ENCODE data around the gene PECR. TPM values are rescaled to one million over a fixed set of nuclear protein-coding genes. Genes with fewer than 3 reads are reported as not detected.

PECR gene
- total and polyA plus RNA-seq, 9 of the 15 experiments (the other 6 are each of a cell fraction or from before 2014, with no cell fraction given) = 1.1 to 10.3 (median 8.2) TPM

GRCh38 chr2:216117561-216118340, 36.1 kb upstream of the PECR start (continued):
- TF ChIP-seq, protein P1, sequence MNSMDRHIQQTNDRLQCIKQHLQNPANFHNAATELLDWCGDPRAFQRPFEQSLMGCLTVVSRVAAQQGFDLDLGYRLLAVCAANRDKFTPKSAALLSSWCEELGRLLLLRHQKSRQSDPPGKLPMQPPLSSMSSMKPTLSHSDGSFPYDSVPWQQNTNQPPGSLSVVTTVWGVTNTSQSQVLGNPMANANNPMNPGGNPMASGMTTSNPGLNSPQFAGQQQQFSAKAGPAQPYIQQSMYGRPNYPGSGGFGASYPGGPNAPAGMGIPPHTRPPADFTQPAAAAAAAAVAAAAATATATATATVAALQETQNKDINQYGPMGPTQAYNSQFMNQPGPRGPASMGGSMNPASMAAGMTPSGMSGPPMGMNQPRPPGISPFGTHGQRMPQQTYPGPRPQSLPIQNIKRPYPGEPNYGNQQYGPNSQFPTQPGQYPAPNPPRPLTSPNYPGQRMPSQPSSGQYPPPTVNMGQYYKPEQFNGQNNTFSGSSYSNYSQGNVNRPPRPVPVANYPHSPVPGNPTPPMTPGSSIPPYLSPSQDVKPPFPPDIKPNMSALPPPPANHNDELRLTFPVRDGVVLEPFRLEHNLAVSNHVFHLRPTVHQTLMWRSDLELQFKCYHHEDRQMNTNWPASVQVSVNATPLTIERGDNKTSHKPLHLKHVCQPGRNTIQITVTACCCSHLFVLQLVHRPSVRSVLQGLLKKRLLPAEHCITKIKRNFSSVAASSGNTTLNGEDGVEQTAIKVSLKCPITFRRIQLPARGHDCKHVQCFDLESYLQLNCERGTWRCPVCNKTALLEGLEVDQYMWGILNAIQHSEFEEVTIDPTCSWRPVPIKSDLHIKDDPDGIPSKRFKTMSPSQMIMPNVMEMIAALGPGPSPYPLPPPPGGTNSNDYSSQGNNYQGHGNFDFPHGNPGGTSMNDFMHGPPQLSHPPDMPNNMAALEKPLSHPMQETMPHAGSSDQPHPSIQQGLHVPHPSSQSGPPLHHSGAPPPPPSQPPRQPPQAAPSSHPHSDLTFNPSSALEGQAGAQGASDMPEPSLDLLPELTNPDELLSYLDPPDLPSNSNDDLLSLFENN (IDR thresholded peaks at IDR 0.05; ENCODE audit: low read depth in 2 of 2, low read length in 2 of 2) = no peak

GRCh38 chr2:216116418-216116817, 34.8 kb upstream of the PECR start:
- ChIA-PET POLR2A (no interaction called here), CTCF (ENCODE audit: low intra/inter-chr PET ratio) (no interaction called here)
- intact Hi-C loops (cut with micrococcal nuclease) = no loop called here
- Histone ChIP-seq H3K27me3 (ENCODE audit: control insufficient read depth in 2 of 2, insufficient read depth in 2 of 2, low read length in 2 of 2) (no peaks in the 10 kb centered on the region), H3K4me1 (replicated peaks in 1 of 2; ENCODE audit: control insufficient read depth in 2 of 2, insufficient read depth in 2 of 2, low read length in 2 of 2) (peaks cover 0 to 5% of the 10 kb centered on the region in 2 experiments; a peak in 3 of 5 replicates), H3K79me2 (ENCODE audit: control insufficient read depth, insufficient read depth, low read length) (peaks cover 80% of the 10 kb centered on the region), H3K9ac (ENCODE audit: insufficient read depth in 1 of 2, low read depth in 2 of 2, low read length in 2 of 2) (no peak overlapping the region), H3K4me3 (no peak overlapping the region), H3K9me1 (ENCODE audit: control insufficient read depth, insufficient read depth, low read length) (no peaks in the 10 kb centered on the region), H4K20me1 (replicated peaks; ENCODE audit: control insufficient read depth, insufficient read depth, low read length) (peaks cover 5% of the 10 kb centered on the region; the same call in 1 of the 2 replicates), H3K36me3 (ENCODE audit: control insufficient read depth, insufficient read depth, low read length) (peaks cover 94% of the 10 kb centered on the region), H3K27ac (ENCODE audit: extremely low read depth, low read depth, low read length) (no peak overlapping the region), H3K9me3 (replicated peaks; ENCODE audit: control insufficient read depth, insufficient read depth, low read depth, low read length) (no peaks in the 10 kb centered on the region), H3K4me2 (ENCODE audit: insufficient read depth, low read length) (no peak overlapping the region), H2AFZ (ENCODE audit: low read depth, low read length) (no peak overlapping the region)
- no peak for ATAC-seq
- BruUV-seq (replicated peaks) = no TSS peak
- TF ChIP-seq POLR2A (conservative IDR thresholded peaks at IDR 0.05) (0 out of 2 replicates have a peak, but pooled peaks have one; percentile 25), MYNN (IDR thresholded peaks at IDR 0.05) (no peak), MYNN (CRISPR knock-in tag; IDR thresholded peaks at IDR 0.05) (no peak)
- in situ Hi-C loops (cut with MboI) = no loop called here
- DNase-seq (ENCODE audit: extremely low read depth in 1 of 4, low spot score in 3 of 4) = no peak
- FAIRE-seq = no peak
- 100% methylated on average over 1 of the region's 1 CpG for WGBS (ENCODE audit: insufficient coverage, low coverage, missing lambda C conversion rate)
